ENCODE data around the gene BRD3OS.
"Not testable (repeated sequence)": the region's sequence is repeated elsewhere in the genome, so short reads cannot be mapped to it uniquely, and the experiment has no call there.

BRD3OS gene

GRCh38 chr9:134069480-134070399, 44.5 kb downstream of the BRD3OS start:
- TF ChIP-seq EZH2phosphoT487 (IDR thresholded peaks at IDR 0.05; ENCODE audit: low read depth): no peak
- TF ChIP-seq, protein P1, sequence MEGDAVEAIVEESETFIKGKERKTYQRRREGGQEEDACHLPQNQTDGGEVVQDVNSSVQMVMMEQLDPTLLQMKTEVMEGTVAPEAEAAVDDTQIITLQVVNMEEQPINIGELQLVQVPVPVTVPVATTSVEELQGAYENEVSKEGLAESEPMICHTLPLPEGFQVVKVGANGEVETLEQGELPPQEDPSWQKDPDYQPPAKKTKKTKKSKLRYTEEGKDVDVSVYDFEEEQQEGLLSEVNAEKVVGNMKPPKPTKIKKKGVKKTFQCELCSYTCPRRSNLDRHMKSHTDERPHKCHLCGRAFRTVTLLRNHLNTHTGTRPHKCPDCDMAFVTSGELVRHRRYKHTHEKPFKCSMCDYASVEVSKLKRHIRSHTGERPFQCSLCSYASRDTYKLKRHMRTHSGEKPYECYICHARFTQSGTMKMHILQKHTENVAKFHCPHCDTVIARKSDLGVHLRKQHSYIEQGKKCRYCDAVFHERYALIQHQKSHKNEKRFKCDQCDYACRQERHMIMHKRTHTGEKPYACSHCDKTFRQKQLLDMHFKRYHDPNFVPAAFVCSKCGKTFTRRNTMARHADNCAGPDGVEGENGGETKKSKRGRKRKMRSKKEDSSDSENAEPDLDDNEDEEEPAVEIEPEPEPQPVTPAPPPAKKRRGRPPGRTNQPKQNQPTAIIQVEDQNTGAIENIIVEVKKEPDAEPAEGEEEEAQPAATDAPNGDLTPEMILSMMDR (IDR thresholded peaks at IDR 0.05; ENCODE audit: low read depth, low read length): no peak
- H3K9me3 ChIP-seq (ENCODE audit: insufficient read depth, low read length): no peaks in the 10 kb centered on the region
- H3K4me2 ChIP-seq (ENCODE audit: low read length): peak overlapping the region; percentile 89
- peaks cover 35% of the 10 kb centered on the region for H3K27me3 ChIP-seq (ENCODE audit: low read depth, low read length)
- H2AFZ ChIP-seq (ENCODE audit: low read depth, low read length): no peak overlapping the region
- H4K20me1 ChIP-seq (ENCODE audit: insufficient read depth, low read length): peaks cover 16% of the 10 kb centered on the region
- H3K79me2 ChIP-seq (ENCODE audit: low read length): peaks cover 23% of the 10 kb centered on the region
- peaks cover 18% of the 10 kb centered on the region for H3K4me1 ChIP-seq (ENCODE audit: low read length)
- peaks cover 2% of the 10 kb centered on the region for H3K36me3 ChIP-seq (replicated peaks; ENCODE audit: low read depth, low read length)
- no peak overlapping the region for H3K27ac ChIP-seq (ENCODE audit: low read length)
- peak overlapping the region; percentile 85 for H3K4me3 ChIP-seq (ENCODE audit: low read length)
- no peak overlapping the region for H3K9ac ChIP-seq (ENCODE audit: low read length)

GRCh38 chr9:134071149-134071548, 45.9 kb downstream of the BRD3OS start:
- Histone ChIP-seq H3K27me3 (ENCODE audit: low read depth, low read length) (peaks cover 36% of the 10 kb centered on the region), H3K4me2 (ENCODE audit: low read length) (no peak overlapping the region), H4K20me1 (ENCODE audit: insufficient read depth, low read length) (peaks cover 3% of the 10 kb centered on the region; the same call in 1 of the 2 replicates), H3K9ac (ENCODE audit: low read length) (no peak overlapping the region), H3K27ac (ENCODE audit: low read length) (no peak overlapping the region), H3K4me3 (ENCODE audit: low read length) (no peak overlapping the region), H2AFZ (ENCODE audit: low read depth, low read length) (no peak overlapping the region), H3K79me2 (ENCODE audit: low read length) (peaks cover 11% of the 10 kb centered on the region), H3K4me1 (ENCODE audit: low read length) (peaks cover 9% of the 10 kb centered on the region), H3K36me3 (replicated peaks; ENCODE audit: low read depth, low read length) (no peaks in the 10 kb centered on the region), H3K9me3 (ENCODE audit: insufficient read depth, low read length) (no peaks in the 10 kb centered on the region)
- TF ChIP-seq, protein P1 (IDR thresholded peaks at IDR 0.05; ENCODE audit: low read depth, low read length): no peak
- no peak for TF ChIP-seq EZH2phosphoT487 (IDR thresholded peaks at IDR 0.05; ENCODE audit: low read depth)

DNA sequence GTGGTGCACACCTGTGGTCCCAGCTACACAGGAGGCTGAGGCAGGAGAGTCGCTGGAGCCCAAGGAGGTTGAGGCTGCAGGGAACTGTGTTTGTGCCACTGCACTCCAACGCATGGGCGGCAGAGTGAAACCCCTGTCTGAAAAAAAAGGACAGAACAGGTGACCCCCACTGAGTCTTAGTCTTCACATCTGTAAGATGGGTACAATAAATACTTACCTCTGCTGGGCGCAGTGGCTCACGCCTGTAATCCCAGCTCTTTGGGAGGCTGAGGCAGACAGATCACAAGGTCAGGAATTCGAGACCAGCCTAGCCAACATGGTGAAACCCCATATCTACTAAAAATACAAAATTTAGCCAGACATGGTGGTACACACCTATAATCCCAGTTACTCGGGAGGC, 47.4 kb downstream of the BRD3OS start:
- H2AFZ ChIP-seq (ENCODE audit: low read depth, low read length); H3K27ac ChIP-seq (ENCODE audit: low read length): not testable (repeated sequence)
- H3K27me3 ChIP-seq (ENCODE audit: low read depth, low read length): peaks cover 36% of the 10 kb centered on the region

GRCh38 chr9:134073500-134073899, 48.2 kb downstream of the BRD3OS start:
- no peak overlapping the region for H3K9ac ChIP-seq (ENCODE audit: low read length)
- peaks cover 36% of the 10 kb centered on the region for H3K27me3 ChIP-seq (ENCODE audit: low read depth, low read length)
- H3K27ac ChIP-seq (ENCODE audit: low read length): no peak overlapping the region
- no peaks in the 10 kb centered on the region for H3K36me3 ChIP-seq (replicated peaks; ENCODE audit: low read depth, low read length)
- TF ChIP-seq, protein P1 (IDR thresholded peaks at IDR 0.05; ENCODE audit: low read depth, low read length): no peak
- TF ChIP-seq EZH2phosphoT487 (IDR thresholded peaks at IDR 0.05; ENCODE audit: low read depth): no peak
- H3K4me2 ChIP-seq (ENCODE audit: low read length): no peak overlapping the region
- peaks cover 5% of the 10 kb centered on the region; the same call in 1 of the 2 replicates for H3K4me1 ChIP-seq (ENCODE audit: low read length)
- no peaks in the 10 kb centered on the region for H3K79me2 ChIP-seq (ENCODE audit: low read length)
- H3K9me3 ChIP-seq (ENCODE audit: insufficient read depth, low read length): no peaks in the 10 kb centered on the region
- H2AFZ ChIP-seq (ENCODE audit: low read depth, low read length): no peak overlapping the region
- no peak overlapping the region for H3K4me3 ChIP-seq (ENCODE audit: low read length)
- no peaks in the 10 kb centered on the region for H4K20me1 ChIP-seq (ENCODE audit: insufficient read depth, low read length)

More for the DNA sequence above, 47.4 kb downstream of the BRD3OS start:
- not testable (repeated sequence) for H3K4me1 ChIP-seq (ENCODE audit: low read length); H3K4me2 ChIP-seq (ENCODE audit: low read length); H3K9ac ChIP-seq (ENCODE audit: low read length); H4K20me1 ChIP-seq (ENCODE audit: insufficient read depth, low read length); H3K79me2 ChIP-seq (ENCODE audit: low read length); H3K4me3 ChIP-seq (ENCODE audit: low read length); H3K9me3 ChIP-seq (ENCODE audit: insufficient read depth, low read length); H3K36me3 ChIP-seq (replicated peaks; ENCODE audit: low read depth, low read length)

- not testable (repeated sequence) for H3K27ac ChIP-seq (ENCODE audit: low read length); H3K9me3 ChIP-seq (ENCODE audit: insufficient read depth, low read length); H4K20me1 ChIP-seq (ENCODE audit: insufficient read depth, low read length); H3K4me1 ChIP-seq (ENCODE audit: low read length); H3K79me2 ChIP-seq (ENCODE audit: low read length); H3K4me3 ChIP-seq (ENCODE audit: low read length); H3K4me2 ChIP-seq (ENCODE audit: low read length); H3K36me3 ChIP-seq (replicated peaks; ENCODE audit: low read depth, low read length); H2AFZ ChIP-seq (ENCODE audit: low read depth, low read length); H3K9ac ChIP-seq (ENCODE audit: low read length)
- peaks cover 18% of the 10 kb centered on the region for H3K27me3 ChIP-seq (ENCODE audit: low read depth, low read length)
Measured at GRCh38 chr9:134075689-134076088, 50.4 kb downstream of the BRD3OS start.

Data from OCI-LY3 (cell line).